ENCODE results near the gene STX1A. TPM values are rescaled to one million over a fixed set of nuclear protein-coding genes. Genes with fewer than 3 reads are reported as not detected.

Gene STX1A
- total RNA-seq, 1 donor from 2014 or later: 13.2 TPM

DNA sequence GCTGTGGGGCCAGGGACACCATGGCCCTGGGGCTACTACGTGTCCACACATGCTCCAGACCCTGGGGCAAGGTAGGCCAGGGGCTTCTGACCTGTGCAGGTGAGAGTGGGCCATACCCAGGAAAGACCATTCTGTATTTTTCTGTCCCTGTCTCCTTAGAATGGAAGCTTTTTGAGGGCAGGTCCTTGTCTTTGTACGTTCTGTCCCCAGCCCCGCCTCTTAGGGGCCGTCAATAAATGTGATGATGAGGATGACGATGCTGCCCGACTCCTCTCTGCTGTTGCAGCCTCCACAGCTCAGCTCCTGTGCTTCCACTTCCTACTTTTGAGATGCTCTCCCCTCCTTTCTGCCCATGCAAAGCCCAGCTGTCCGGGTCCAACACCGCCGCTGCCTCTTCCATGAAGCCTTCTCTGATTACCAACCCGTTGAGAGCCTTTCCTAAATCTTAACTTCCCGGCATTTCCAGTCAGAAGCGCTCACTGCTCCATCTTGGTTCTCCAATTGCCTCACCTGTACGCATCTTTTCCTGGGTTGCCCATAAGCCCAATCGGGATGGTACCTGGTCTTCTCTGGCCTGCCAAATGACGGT is 47.5 kb downstream of the STX1A start:
- H3K9me3 Mint-ChIP-seq (ENCODE audit: unreplicated experiment): no peaks in the 10 kb centered on the region
- H3K36me3 Mint-ChIP-seq (ENCODE audit: low read depth, unreplicated experiment): peaks cover 7% of the 10 kb centered on the region
- no peak overlapping the region for H3K27ac Mint-ChIP-seq (ENCODE audit: unreplicated experiment)

DNA sequence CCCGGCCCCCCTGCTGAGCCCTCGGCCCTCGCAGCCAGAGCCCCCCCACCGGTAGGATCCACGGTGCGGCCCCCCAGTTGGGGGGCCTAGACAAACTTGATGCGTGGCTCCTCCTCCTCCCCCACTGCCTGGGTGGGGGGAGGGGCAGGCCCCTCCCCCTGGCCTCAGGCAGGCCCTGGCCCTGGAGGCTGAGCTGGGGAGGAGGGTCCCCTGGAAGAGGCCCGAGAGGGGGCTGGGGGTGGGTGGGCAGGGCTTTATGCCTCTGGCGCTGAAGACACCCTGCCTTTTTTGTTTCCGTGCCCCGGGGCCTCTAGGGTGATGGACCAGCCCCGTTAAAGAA is 48.2 kb downstream of the STX1A start:
- H3K36me3 Mint-ChIP-seq (ENCODE audit: low read depth, unreplicated experiment): peaks cover 7% of the 10 kb centered on the region
- DNase-seq (ENCODE audit: low spot score): no peak
- no peak overlapping the region for H3K4me3 Mint-ChIP-seq (ENCODE audit: unreplicated experiment)
- no peaks in the 10 kb centered on the region for H3K9me3 Mint-ChIP-seq (ENCODE audit: unreplicated experiment)
- TF ChIP-seq, protein P1, sequence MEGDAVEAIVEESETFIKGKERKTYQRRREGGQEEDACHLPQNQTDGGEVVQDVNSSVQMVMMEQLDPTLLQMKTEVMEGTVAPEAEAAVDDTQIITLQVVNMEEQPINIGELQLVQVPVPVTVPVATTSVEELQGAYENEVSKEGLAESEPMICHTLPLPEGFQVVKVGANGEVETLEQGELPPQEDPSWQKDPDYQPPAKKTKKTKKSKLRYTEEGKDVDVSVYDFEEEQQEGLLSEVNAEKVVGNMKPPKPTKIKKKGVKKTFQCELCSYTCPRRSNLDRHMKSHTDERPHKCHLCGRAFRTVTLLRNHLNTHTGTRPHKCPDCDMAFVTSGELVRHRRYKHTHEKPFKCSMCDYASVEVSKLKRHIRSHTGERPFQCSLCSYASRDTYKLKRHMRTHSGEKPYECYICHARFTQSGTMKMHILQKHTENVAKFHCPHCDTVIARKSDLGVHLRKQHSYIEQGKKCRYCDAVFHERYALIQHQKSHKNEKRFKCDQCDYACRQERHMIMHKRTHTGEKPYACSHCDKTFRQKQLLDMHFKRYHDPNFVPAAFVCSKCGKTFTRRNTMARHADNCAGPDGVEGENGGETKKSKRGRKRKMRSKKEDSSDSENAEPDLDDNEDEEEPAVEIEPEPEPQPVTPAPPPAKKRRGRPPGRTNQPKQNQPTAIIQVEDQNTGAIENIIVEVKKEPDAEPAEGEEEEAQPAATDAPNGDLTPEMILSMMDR (IDR thresholded peaks at IDR 0.05; ENCODE audit: unreplicated experiment): no peak
- no peak overlapping the region for H3K27ac Mint-ChIP-seq (ENCODE audit: unreplicated experiment)
- peaks cover 10% of the 10 kb centered on the region for H3K4me1 Mint-ChIP-seq (ENCODE audit: unreplicated experiment)
- H3K27me3 Mint-ChIP-seq (ENCODE audit: unreplicated experiment): peaks cover 11% of the 10 kb centered on the region

More for the DNA sequence above, 47.5 kb downstream of the STX1A start:
- H3K4me3 Mint-ChIP-seq (ENCODE audit: unreplicated experiment): peak overlapping the region; percentile 60
- DNase-seq (ENCODE audit: low spot score): no peak
- H3K27me3 Mint-ChIP-seq (ENCODE audit: unreplicated experiment): peaks cover 11% of the 10 kb centered on the region
- H3K4me1 Mint-ChIP-seq (ENCODE audit: unreplicated experiment): peaks cover 10% of the 10 kb centered on the region
- TF ChIP-seq, protein P1 (IDR thresholded peaks at IDR 0.05; ENCODE audit: unreplicated experiment): no peak

- peaks cover 12% of the 10 kb centered on the region for H3K4me1 Mint-ChIP-seq (ENCODE audit: unreplicated experiment)
- peaks cover 11% of the 10 kb centered on the region for H3K27me3 Mint-ChIP-seq (ENCODE audit: unreplicated experiment)
- TF ChIP-seq, protein P1 (IDR thresholded peaks at IDR 0.05; ENCODE audit: unreplicated experiment): no peak
- no peak overlapping the region for H3K27ac Mint-ChIP-seq (ENCODE audit: unreplicated experiment)
- peaks cover 7% of the 10 kb centered on the region for H3K36me3 Mint-ChIP-seq (ENCODE audit: low read depth, unreplicated experiment)
- no peak overlapping the region for H3K4me3 Mint-ChIP-seq (ENCODE audit: unreplicated experiment)
- no peaks in the 10 kb centered on the region for H3K9me3 Mint-ChIP-seq (ENCODE audit: unreplicated experiment)
- DNase-seq (ENCODE audit: low spot score): no peak
Measured at GRCh38 chr7:73669858-73670385, 49.5 kb downstream of the STX1A start.

- DNase-seq (ENCODE audit: low spot score): no peak
Measured at GRCh38 chr7:73669288-73669701, 50.2 kb downstream of the STX1A start.

DNA sequence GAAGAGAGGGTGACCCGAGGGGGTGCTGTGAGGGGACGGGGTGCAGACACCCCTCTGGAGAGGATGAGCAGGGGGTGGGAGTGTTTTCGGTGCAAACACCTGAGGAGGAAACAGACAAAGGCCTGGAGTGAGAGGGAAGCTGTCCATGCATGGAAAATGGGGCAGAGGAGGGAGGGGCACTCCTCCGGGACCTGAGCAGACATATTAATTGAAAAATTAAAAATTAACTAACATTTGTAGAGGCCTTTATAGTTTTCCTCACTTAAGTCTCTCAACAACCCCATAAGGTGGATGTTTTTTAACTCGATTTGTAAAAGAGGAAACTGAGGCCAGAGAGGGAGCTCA is 50.6 kb downstream of the STX1A start:
- Mint-ChIP-seq H3K4me3 (ENCODE audit: unreplicated experiment) (peak overlapping the region; percentile 97), H3K27ac (ENCODE audit: unreplicated experiment) (peak overlapping the region; percentile 24), H3K27me3 (ENCODE audit: unreplicated experiment) (peaks cover 11% of the 10 kb centered on the region), H3K4me1 (ENCODE audit: unreplicated experiment) (peaks cover 17% of the 10 kb centered on the region), H3K9me3 (ENCODE audit: unreplicated experiment) (no peaks in the 10 kb centered on the region), H3K36me3 (ENCODE audit: low read depth, unreplicated experiment) (peaks cover 7% of the 10 kb centered on the region)
- DNase-seq (ENCODE audit: low spot score): no peak
- TF ChIP-seq, protein P1 (IDR thresholded peaks at IDR 0.05; ENCODE audit: unreplicated experiment): no peak

More at GRCh38 chr7:73669288-73669701, 50.2 kb downstream of the STX1A start:
- peaks cover 15% of the 10 kb centered on the region for H3K4me1 Mint-ChIP-seq (ENCODE audit: unreplicated experiment)
- peaks cover 7% of the 10 kb centered on the region for H3K36me3 Mint-ChIP-seq (ENCODE audit: low read depth, unreplicated experiment)
- TF ChIP-seq, protein P1 (IDR thresholded peaks at IDR 0.05; ENCODE audit: unreplicated experiment): no peak
- peaks cover 11% of the 10 kb centered on the region for H3K27me3 Mint-ChIP-seq (ENCODE audit: unreplicated experiment)
- no peak overlapping the region for H3K27ac Mint-ChIP-seq (ENCODE audit: unreplicated experiment)
- no peaks in the 10 kb centered on the region for H3K9me3 Mint-ChIP-seq (ENCODE audit: unreplicated experiment)
- no peak overlapping the region for H3K4me3 Mint-ChIP-seq (ENCODE audit: unreplicated experiment)

Data from endothelial cell (in vitro differentiated cells).